OCI-LY7 (cell line): ENCODE data around the gene MRPL9. TPM values are rescaled to one million over a fixed set of nuclear protein-coding genes. Genes with fewer than 3 reads are reported as not detected.
"Not testable (repeated sequence)": the region's sequence is repeated elsewhere in the genome, so short reads cannot be mapped to it uniquely, and the experiment has no call there.

Experiments
- BruUV-seq: library from RNA; stranded (reverse); fragments of 400-500 nt; replicated peaks from 2 replicates; lab custom pipeline; 2021; lab: Mats Ljungman, UMichigan
- CTCF ChIA-PET: fragments of 300-600 bp; sonication (Branson Sonifier 250); formaldehyde crosslinking; loops from one replicate; lab custom pipeline; 2022; ENCODE audit warnings: antibody characterized with exemption; ENCODE audit not compliant: unreplicated experiment; lab: Charles Lee
- POLR2A ChIA-PET: fragments of 300-600 bp; sonication (Branson Sonifier 250); formaldehyde crosslinking; loops from one replicate; lab custom pipeline; 2022; ENCODE audit warnings: antibody characterized with exemption; lab: Charles Lee
- DNase-seq: peaks from one replicate; pipeline ENCODE4 v3.0.0-alpha.2; 2015; ENCODE audit warnings: low spot score
- H2AFZ ChIP-seq: fragments of 200-600 bp; sonication (generic), shearing (Covaris generic); 2 replicates; pipeline ENCODE4 v1.6.1; 2014; ENCODE audit warnings: mild to moderate bottlenecking, antibody characterized with exemption, low read length, moderate library complexity
- H3K27ac ChIP-seq: fragments of 200-600 bp; sonication (generic); 2 replicates; pipeline ENCODE4 v1.5.1; 2014; ENCODE audit warnings: mixed run types, low read depth, mild to moderate bottlenecking, moderate library complexity, low read length, inconsistent platforms; ENCODE audit not compliant: poor library complexity, severe bottlenecking
- H3K36me3 ChIP-seq: fragments of 200-600 bp; sonication (generic); 2 replicates; pipeline ENCODE4 v1.6.1; 2014; ENCODE audit warnings: mild to moderate bottlenecking, antibody characterized with exemption, low read length, moderate library complexity, mixed read lengths; ENCODE audit not compliant: insufficient read depth
- H3K4me1 ChIP-seq: fragments of 200-600 bp; sonication (generic); 2 replicates; pipeline ENCODE4 v1.5.1; 2014; ENCODE audit warnings: mild to moderate bottlenecking, low read length; ENCODE audit not compliant: insufficient read depth, poor library complexity, severe bottlenecking
- H3K4me2 ChIP-seq: fragments of 200-600 bp; sonication (generic); 2 replicates; pipeline ENCODE4 v1.6.1; 2014; ENCODE audit warnings: mild to moderate bottlenecking, low read length
- H3K4me3 ChIP-seq: fragments of 200-600 bp; sonication (generic); 2 replicates; pipeline ENCODE4 v1.5.1; 2014; ENCODE audit warnings: mild to moderate bottlenecking, low read depth, low read length; ENCODE audit not compliant: poor library complexity, severe bottlenecking
- H3K79me2 ChIP-seq: fragments of 200-600 bp; sonication (generic); 2 replicates; pipeline ENCODE4 v1.6.1; 2016; ENCODE audit warnings: low read depth, mild to moderate bottlenecking, low read length, moderate library complexity, mixed read lengths; ENCODE audit not compliant: insufficient read depth
- H3K9me2 ChIP-seq: fragments of 200-600 bp; sonication (generic); 2 replicates; pipeline ENCODE4 v1.6.1; 2016; ENCODE audit warnings: mild to moderate bottlenecking, low read length, mixed read lengths; ENCODE audit not compliant: insufficient read depth
- H3K9me3 ChIP-seq: fragments of 200-600 bp; sonication (generic); 2 replicates; pipeline ENCODE4 v1.6.1; 2014; ENCODE audit warnings: mild to moderate bottlenecking, mixed run types, low read length, mixed read lengths
- H4K20me1 ChIP-seq: fragments of 200-600 bp; sonication (generic); 2 replicates; pipeline ENCODE4 v1.6.1; 2014; ENCODE audit warnings: mild to moderate bottlenecking, antibody characterized with exemption, low read length, moderate library complexity, mixed read lengths; ENCODE audit not compliant: insufficient read depth
- EZH2phosphoT487 ChIP-seq: fragments of 200-600 bp; sonication (generic); IDR thresholded peaks from 2 replicates; pipeline ENCODE4 v1.6.1; 2018; ENCODE audit warnings: low read depth, borderline replicate concordance, mild to moderate bottlenecking, mixed run types, antibody characterized with exemption, low read length, moderate library complexity, mixed read lengths
- intact Hi-C: fragments of 100-400 bp; cut with micrococcal nuclease; formaldehyde crosslinking; loops from one replicate; pipeline ENCODE4 v1.10.0; 2022; ENCODE audit not compliant: unreplicated experiment
- total RNA-seq, 2 experiments: library from RNA; depleted of rRNA in 1 of 2; stranded (reverse); fragments of >200 nt in 1 of 2; shearing (Covaris generic) in 1 of 2; gene quantifications; 2 replicates each; pipeline ENCODE4 v1.2.3, GENCODE V29; 2014 to 2022
- TF ChIP-seq, protein P1 (sequence below): fragments of 200-600 bp; sonication (generic); conservative IDR thresholded peaks from 2 replicates; pipeline ENCODE4 v1.5.1; 2014; ENCODE audit warnings: mild to moderate bottlenecking, antibody characterized with exemption, low read length, moderate library complexity, mixed read lengths

Gene MRPL9
- total RNA-seq, 2 experiments from 2014 or later, result 98.6 to 107 TPM

DNA sequence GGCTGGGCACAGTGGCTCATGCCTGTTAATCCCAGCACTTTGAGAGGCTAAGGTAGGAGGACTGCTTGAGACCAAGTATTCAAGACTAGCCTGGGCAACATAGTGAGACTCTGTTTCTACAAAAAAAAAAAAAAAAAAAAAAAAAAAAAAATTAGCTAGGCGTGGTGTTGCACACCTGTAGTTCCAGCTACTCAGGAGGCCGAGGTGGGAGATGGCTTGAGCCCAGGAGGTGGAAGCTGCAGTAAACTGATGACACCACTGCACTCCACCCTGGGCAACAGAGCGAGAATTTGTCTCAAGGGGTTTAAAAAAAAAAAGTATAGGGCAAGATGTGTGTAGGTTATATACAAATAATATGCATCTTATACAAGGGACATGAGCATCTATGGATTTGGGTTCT lies 24.4 kb upstream of the MRPL9 start:
- Histone ChIP-seq H3K9me2 (no peaks in the 10 kb centered on the region), H3K79me2 (no peaks in the 10 kb centered on the region), H3K27ac (no peak overlapping the region), H3K4me3 (no peak overlapping the region), H3K9me3 (no peaks in the 10 kb centered on the region), H4K20me1 (no peaks in the 10 kb centered on the region), H3K4me2 (no peak overlapping the region), H3K36me3 (no peaks in the 10 kb centered on the region), H2AFZ (no peak overlapping the region), H3K4me1 (peaks cover 15% of the 10 kb centered on the region)
- no TSS peak for BruUV-seq
- intact Hi-C loops, result no loop called here
- ChIA-PET POLR2A (interaction anchor here (0.6 kb wide), 1 partner anchor 516 kb away, joined by 4 read pairs; no protein-coding TSS in a partner anchor), CTCF (no interaction called here)
- no peak for TF ChIP-seq EZH2phosphoT487
- TF ChIP-seq, protein P1, sequence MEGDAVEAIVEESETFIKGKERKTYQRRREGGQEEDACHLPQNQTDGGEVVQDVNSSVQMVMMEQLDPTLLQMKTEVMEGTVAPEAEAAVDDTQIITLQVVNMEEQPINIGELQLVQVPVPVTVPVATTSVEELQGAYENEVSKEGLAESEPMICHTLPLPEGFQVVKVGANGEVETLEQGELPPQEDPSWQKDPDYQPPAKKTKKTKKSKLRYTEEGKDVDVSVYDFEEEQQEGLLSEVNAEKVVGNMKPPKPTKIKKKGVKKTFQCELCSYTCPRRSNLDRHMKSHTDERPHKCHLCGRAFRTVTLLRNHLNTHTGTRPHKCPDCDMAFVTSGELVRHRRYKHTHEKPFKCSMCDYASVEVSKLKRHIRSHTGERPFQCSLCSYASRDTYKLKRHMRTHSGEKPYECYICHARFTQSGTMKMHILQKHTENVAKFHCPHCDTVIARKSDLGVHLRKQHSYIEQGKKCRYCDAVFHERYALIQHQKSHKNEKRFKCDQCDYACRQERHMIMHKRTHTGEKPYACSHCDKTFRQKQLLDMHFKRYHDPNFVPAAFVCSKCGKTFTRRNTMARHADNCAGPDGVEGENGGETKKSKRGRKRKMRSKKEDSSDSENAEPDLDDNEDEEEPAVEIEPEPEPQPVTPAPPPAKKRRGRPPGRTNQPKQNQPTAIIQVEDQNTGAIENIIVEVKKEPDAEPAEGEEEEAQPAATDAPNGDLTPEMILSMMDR, result no peak
- DNase-seq, result no peak

- Histone ChIP-seq H3K4me2 (no peak overlapping the region), H4K20me1 (no peaks in the 10 kb centered on the region), H3K36me3 (no peaks in the 10 kb centered on the region), H3K4me1 (peaks cover 11% of the 10 kb centered on the region), H3K79me2 (no peaks in the 10 kb centered on the region), H2AFZ (no peak overlapping the region), H3K9me2 (no peaks in the 10 kb centered on the region), H3K4me3 (no peak overlapping the region), H3K9me3 (no peaks in the 10 kb centered on the region), H3K27ac (no peak overlapping the region)
- DNase-seq, result no peak
- TF ChIP-seq EZH2phosphoT487, result no peak
- TF ChIP-seq, protein P1, result no peak
- no TSS peak for BruUV-seq
- POLR2A ChIA-PET, result no interaction called here
- CTCF ChIA-PET, result no interaction called here
- intact Hi-C loops, result no loop called here
Measured at GRCh38 chr1:151783796-151784195, 20.5 kb upstream of the MRPL9 start.

DNA sequence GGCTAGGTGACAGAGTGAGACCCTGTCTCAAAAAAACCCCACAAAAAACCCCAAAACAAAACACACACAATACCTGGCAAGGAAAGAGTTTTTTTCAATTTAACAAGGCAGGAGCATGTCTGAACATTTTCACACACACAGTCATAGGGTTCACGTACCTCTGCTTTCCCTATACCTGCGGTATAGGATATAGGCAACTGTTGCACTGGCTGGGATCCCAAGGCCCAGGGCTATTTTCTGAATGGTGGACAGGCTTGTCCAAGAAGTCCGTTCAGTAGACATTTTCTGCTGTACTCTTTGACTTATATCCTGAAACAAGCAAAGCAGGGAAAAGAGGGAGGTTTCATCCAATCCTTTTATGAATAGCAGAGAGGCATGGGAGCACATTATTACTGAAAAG lies 19.4 kb upstream of the MRPL9 start:
- H3K4me3 ChIP-seq, result no peak overlapping the region
- no peaks in the 10 kb centered on the region for H3K9me2 ChIP-seq
- H3K4me2 ChIP-seq, result no peak overlapping the region
- TF ChIP-seq, protein P1, result no peak
- no peak for TF ChIP-seq EZH2phosphoT487
- no peak for DNase-seq
- H3K27ac ChIP-seq, result no peak overlapping the region
- H3K9me3 ChIP-seq, result no peaks in the 10 kb centered on the region
- H4K20me1 ChIP-seq, result no peaks in the 10 kb centered on the region
- no peaks in the 10 kb centered on the region for H3K79me2 ChIP-seq
- CTCF ChIA-PET, result no interaction called here
- no TSS peak for BruUV-seq
- POLR2A ChIA-PET, result interaction anchor here (0.7 kb wide), 1 partner anchor 27 kb away, joined by 3 read pairs; no protein-coding TSS in a partner anchor
- peaks cover 4% of the 10 kb centered on the region; the same call in 1 of the 2 replicates for H3K36me3 ChIP-seq
- H2AFZ ChIP-seq, result no peak overlapping the region
- intact Hi-C loops, result no loop called here
- peaks cover 11% of the 10 kb centered on the region for H3K4me1 ChIP-seq

DNA sequence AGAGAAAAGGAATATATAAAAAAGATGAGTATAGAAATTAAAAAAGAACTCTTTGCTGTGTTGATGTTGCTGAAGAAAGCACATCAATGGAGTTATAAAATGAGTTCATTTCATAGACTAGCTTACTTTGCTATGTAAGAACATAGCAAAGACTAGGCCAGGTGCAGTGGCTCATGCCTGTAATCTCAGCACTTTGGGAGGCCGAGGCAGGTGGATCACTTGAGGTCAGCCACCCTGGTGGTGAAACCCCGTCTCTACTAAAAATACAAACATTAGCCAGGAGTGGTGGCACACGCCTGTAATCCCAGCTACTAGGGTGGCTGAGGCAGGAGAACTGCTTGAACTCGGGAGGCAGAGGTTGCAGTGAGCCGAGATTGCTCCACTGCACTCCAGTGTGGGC lies 18.7 kb upstream of the MRPL9 start:
- BruUV-seq, CTCF ChIA-PET: not testable (repeated sequence)

More for the DNA sequence above, 18.7 kb upstream of the MRPL9 start:
- H3K36me3 ChIP-seq, H3K4me2 ChIP-seq, intact Hi-C loops, DNase-seq, H2AFZ ChIP-seq, H4K20me1 ChIP-seq, H3K4me3 ChIP-seq, H3K9me2 ChIP-seq, H3K79me2 ChIP-seq, H3K9me3 ChIP-seq, H3K27ac ChIP-seq, POLR2A ChIA-PET: not testable (repeated sequence)
- peaks cover 11% of the 10 kb centered on the region for H3K4me1 ChIP-seq
